ENCODE data around the gene C1QBP. TPM values are rescaled to one million over a fixed set of nuclear protein-coding genes. Genes with fewer than 3 reads are reported as not detected.

C1QBP gene
- total RNA-seq, 4 donors from 2014 or later = 92.9 to 124 (median 95.5) TPM

DNA sequence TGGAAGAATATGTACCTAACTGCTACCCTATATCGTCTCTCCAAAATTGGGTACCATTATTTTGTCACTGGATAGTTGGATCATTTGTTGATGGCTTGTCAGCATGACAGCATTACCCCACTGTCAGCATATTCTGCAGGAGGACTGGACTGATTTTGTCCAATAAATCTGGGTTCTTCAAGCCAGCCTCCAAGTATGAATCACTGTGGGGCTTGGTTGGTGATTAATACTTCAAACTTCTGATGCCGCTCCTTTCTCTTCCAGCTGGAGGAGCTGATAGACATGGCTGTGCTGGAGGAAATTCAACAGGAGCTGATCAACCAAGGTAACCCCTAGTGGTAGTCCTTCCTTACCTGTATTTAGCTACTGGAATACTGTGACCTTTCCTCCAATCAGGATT lies 16.4 kb downstream of the C1QBP start:
- 86% methylated on average over 2 of the region's 2 CpGs for WGBS
- Histone ChIP-seq H3K9me3 (no peaks in the 10 kb centered on the region), H3K4me1 (peaks cover 22 to 38% (median 28%) of the 10 kb centered on the region in 4 donors), H3K27me3 (no peaks in the 10 kb centered on the region), H3K36me3 (peaks cover 36 to 66% (median 64%) of the 10 kb centered on the region in 4 donors), H3K27ac (replicated peaks in 1 of 4) (no peak overlapping the region), H3K4me3 (no peak overlapping the region)
- DNase-seq (ENCODE audit: extremely low spot score) = no peak
- intact Hi-C loops (cut with DNase I) = no loop called here
- no peak for TF ChIP-seq EP300 (IDR thresholded peaks at IDR 0.05)
- TF ChIP-seq POLR2A (IDR thresholded peaks at IDR 0.05; ENCODE audit: low read depth) = no peak
- no peak for TF ChIP-seq POLR2AphosphoS5 (IDR thresholded peaks at IDR 0.05)
- no peak for TF ChIP-seq CTCF (IDR thresholded peaks at IDR 0.05)

- no peaks in the 10 kb centered on the region for H3K9me3 ChIP-seq
- H3K4me3 ChIP-seq = peak within 1 kb of the TSS; percentile 71 to 79 (median 78)
- H3K27me3 ChIP-seq = no peaks in the 10 kb centered on the region
- TF ChIP-seq POLR2AphosphoS5 (IDR thresholded peaks at IDR 0.05) (peak; percentile 23 to 75), POLR2A (IDR thresholded peaks at IDR 0.05; ENCODE audit: low read depth) (peak; percentile 18), EP300 (IDR thresholded peaks at IDR 0.05) (no peak), CTCF (IDR thresholded peaks at IDR 0.05) (peak in 1 of 3 experiments; percentile 7)
- 1% methylated on average over 22 of the region's 41 CpGs for WGBS
- H3K4me1 ChIP-seq = peaks cover 23 to 52% (median 40%) of the 10 kb centered on the region in 4 donors
- DNase-seq (ENCODE audit: extremely low spot score) = peak; percentile 97
- peaks cover 23 to 63% (median 53%) of the 10 kb centered on the region in 4 donors for H3K36me3 ChIP-seq
- intact Hi-C loops (cut with DNase I) = no loop called here
- H3K27ac ChIP-seq (replicated peaks in 1 of 4) = peak within 1 kb of the TSS; percentile 81 to 91 (median 86)
These were observed 18.8 kb downstream of the C1QBP start, which contains the start of gene RPAIN for GRCh38 chr17:5419959-5420653. TSS of gene RPAIN (plus strand) at chr17:5420182. CDS start at chr17:5420211, 29 bp downstream.

GRCh38 chr17:5419356-5419958 lies 19.5 kb downstream of the C1QBP start, which contains the start of gene NUP88:
TSS of gene NUP88 (minus strand) at chr17:5419662. CDS start at chr17:5419650, 12 bp downstream.
- H3K27ac ChIP-seq (replicated peaks in 1 of 4) = peak within 1 kb of the TSS; percentile 81 to 91 (median 86)
- intact Hi-C loops (cut with DNase I) = no loop called here
- DNase-seq (ENCODE audit: extremely low spot score) = peak; percentile 99
- WGBS = 0% methylated on average over 15 of the region's 49 CpGs
- no peak for TF ChIP-seq EP300 (IDR thresholded peaks at IDR 0.05)
- peak; percentile 68 for TF ChIP-seq POLR2A (IDR thresholded peaks at IDR 0.05; ENCODE audit: low read depth)
- TF ChIP-seq CTCF (IDR thresholded peaks at IDR 0.05) = no peak
- peak; percentile 80 to 92 for TF ChIP-seq POLR2AphosphoS5 (IDR thresholded peaks at IDR 0.05)
- no peaks in the 10 kb centered on the region for H3K9me3 ChIP-seq
- H3K4me1 ChIP-seq = peaks cover 23 to 52% (median 40%) of the 10 kb centered on the region in 4 donors
- H3K27me3 ChIP-seq = no peaks in the 10 kb centered on the region
- H3K36me3 ChIP-seq = peaks cover 21 to 63% (median 53%) of the 10 kb centered on the region in 4 donors
- peak within 1 kb of the TSS; percentile 71 to 79 (median 78) for H3K4me3 ChIP-seq

GRCh38 chr17:5418858-5419355 lies 20.0 kb downstream of the C1QBP start:
- peak overlapping the region; percentile 81 to 91 (median 86) for H3K27ac ChIP-seq (replicated peaks in 1 of 4)
- peaks cover 21 to 63% (median 53%) of the 10 kb centered on the region in 4 donors for H3K36me3 ChIP-seq
- whole genome bisulfite sequencing = under 1% methylated on average over 23 of the region's 26 CpGs
- peaks cover 23 to 52% (median 40%) of the 10 kb centered on the region in 4 donors for H3K4me1 ChIP-seq
- H3K4me3 ChIP-seq = peak overlapping the region; percentile 71 to 79 (median 78)
- no peak for DNase-seq (ENCODE audit: extremely low spot score)
- H3K27me3 ChIP-seq = no peaks in the 10 kb centered on the region
- intact Hi-C loops (cut with DNase I) = no loop called here
- H3K9me3 ChIP-seq = no peaks in the 10 kb centered on the region
- TF ChIP-seq CTCF (IDR thresholded peaks at IDR 0.05) = no peak

All from esophagus muscularis mucosa (tissue), 4 donors.